K562 (cell line): ENCODE measurements around the gene FAM136A. TPM values are rescaled to one million over a fixed set of nuclear protein-coding genes. Genes with fewer than 3 reads are reported as not detected.
"Not testable (repeated sequence)": the region's sequence is repeated elsewhere in the genome, so short reads cannot be mapped to it uniquely, and the experiment has no call there.

ENCODE experiments used
- ATAC-seq: fragments of 200-7000 bp; cut with Tn5 transposase; 3 replicates; pipeline ENCODE4 v1.9.1; 2020; ENCODE audit warnings: moderate library complexity
- BruUV-seq: library from RNA; stranded (reverse); fragments of 400-500 nt; replicated peaks from 2 replicates; lab custom pipeline; 2021; lab: Mats Ljungman, UMichigan
- CTCF ChIA-PET: fragments of 300-600 bp; formaldehyde crosslinking; extraction: SDS; loops from one replicate; lab custom pipeline; 2021; ENCODE audit warnings: low intra/inter-chr PET ratio; lab: Yijun Ruan, JAX
- POLR2A ChIA-PET: fragments of 300-600, 350-650 bp; sonication (Branson Sonifier 250); formaldehyde crosslinking; extraction: SDS; loops from one replicate; lab custom pipeline; 2021; ENCODE audit warnings: antibody characterized with exemption, inconsistent platforms; lab: Yijun Ruan, JAX
- DNase-seq, 4 experiments: peaks; one replicate each; pipeline versions ENCODE4 v3.0.0 to v3.0.0-alpha.2; 2011 to 2018; ENCODE audit warnings: low spot score in 3 of 4, mixed read lengths in 3 of 4; ENCODE audit errors: extremely low read depth in 1 of 4
- FAIRE-seq: peaks from 2 replicates; lab custom pipeline; 2011; peaks lifted over from hg19 to GRCh38; lab: Jason Lieb, UNC
- H2AFZ ChIP-seq: 2 replicates; pipeline ENCODE4 v1.6.0; 2011; ENCODE audit warnings: low read depth, low read length, control low read depth, inconsistent platforms
- H3K27ac ChIP-seq: fragments of 200-600 bp; 3 replicates; pipeline ENCODE4 v1.8.0; 2011; ENCODE audit warnings: low read depth, mild to moderate bottlenecking, control low read depth, inconsistent platforms, low read length, moderate library complexity, mixed read lengths; ENCODE audit errors: extremely low read depth
- H3K27me3 ChIP-seq, 2 experiments: fragments of 300-600 bp in 1 of 2; 2 replicates in 1 of 2; 3 replicates in 1 of 2; pipeline versions ENCODE4 v1.6.0 to v1.8.0; 2011; ENCODE audit warnings: inconsistent platforms in 2 of 2, low read length in 2 of 2, mild to moderate bottlenecking in 1 of 2, mixed read lengths in 1 of 2, moderate library complexity in 1 of 2; ENCODE audit not compliant: control insufficient read depth in 2 of 2, insufficient read depth in 2 of 2
- H3K36me3 ChIP-seq: fragments of 300-600 bp; 3 replicates; pipeline ENCODE4 v1.8.0; 2011; ENCODE audit warnings: mild to moderate bottlenecking, low read length, inconsistent platforms; ENCODE audit not compliant: control insufficient read depth, insufficient read depth
- H3K4me1 ChIP-seq, 2 experiments: fragments of 200-600 bp in 1 of 2; replicated peaks in 1 of 2; 2 replicates in 1 of 2; 3 replicates in 1 of 2; pipeline versions ENCODE4 v1.5.1 to v1.8.0; 2011; ENCODE audit warnings: inconsistent platforms in 2 of 2, low read length in 2 of 2, mild to moderate bottlenecking in 1 of 2, mixed read lengths in 1 of 2, moderate library complexity in 1 of 2; ENCODE audit not compliant: control insufficient read depth in 2 of 2, insufficient read depth in 2 of 2
- H3K4me2 ChIP-seq: 2 replicates; pipeline ENCODE4 v1.6.1; 2011; ENCODE audit warnings: low read length, control low read depth, inconsistent platforms, mixed read lengths; ENCODE audit not compliant: insufficient read depth
- H3K4me3 ChIP-seq: fragments of 200-600 bp; sonication (generic), shearing (Covaris generic); 2 replicates; pipeline ENCODE4 v1.5.1; 2016; ENCODE audit warnings: control low read depth, inconsistent platforms
- H3K79me2 ChIP-seq: fragments of 200-600 bp; 3 replicates; pipeline ENCODE4 v1.8.0; 2011; ENCODE audit warnings: low read length, inconsistent platforms; ENCODE audit not compliant: control insufficient read depth, insufficient read depth
- H3K9ac ChIP-seq, 2 experiments: 2 replicates each; pipeline versions ENCODE4 v1.6.0 to v1.6.1; 2011; ENCODE audit warnings: low read depth in 2 of 2, low read length in 2 of 2, control low read depth in 1 of 2, inconsistent platforms in 1 of 2, mild to moderate bottlenecking in 1 of 2, mixed read lengths in 1 of 2; ENCODE audit not compliant: insufficient read depth in 1 of 2
- H3K9me1 ChIP-seq: one replicate; pipeline ENCODE4 v1.6.0; 2011; ENCODE audit warnings: inconsistent platforms, mild to moderate bottlenecking, low read length, moderate library complexity; ENCODE audit not compliant: control insufficient read depth, insufficient read depth
- H3K9me3 ChIP-seq: replicated peaks from 2 replicates; pipeline ENCODE4 v1.5.1; 2011; ENCODE audit warnings: low read depth, low read length, inconsistent platforms; ENCODE audit not compliant: control insufficient read depth, insufficient read depth
- H4K20me1 ChIP-seq: replicated peaks from 2 replicates; pipeline ENCODE4 v1.6.1; 2011; ENCODE audit warnings: low read length, inconsistent platforms, mixed read lengths; ENCODE audit not compliant: control insufficient read depth, insufficient read depth
- TFE3 ChIP-seq: fragments of 450-650 bp; formaldehyde crosslinking; IDR thresholded peaks from 2 replicates; pipeline ENCODE4 v1.4.0; 2020; ENCODE audit warnings: mild to moderate bottlenecking, mixed read lengths
- XRCC3 ChIP-seq: fragments of 450-650 bp; IDR thresholded peaks from 2 replicates; pipeline ENCODE4 v1.6.1; 2017; ENCODE audit warnings: mild to moderate bottlenecking, moderate library complexity
- WGBS: fragments of 100-300 bp; shearing (Covaris generic); methylation state at CpG from one replicate; pipeline ENCODE4 v1.1.6; 2016; ENCODE audit warnings: low coverage, mixed read lengths; ENCODE audit not compliant: insufficient coverage; ENCODE audit errors: missing lambda C conversion rate; 5-methylcytosine and 5-hydroxymethylcytosine counted together
- in situ Hi-C: fragments of 300-500 bp; cut with MboI; formaldehyde crosslinking; loops from 4 replicates; pipeline ENCODE4 v1.15.0; 2018; ENCODE audit warnings: inconsistent platforms, mixed read lengths
- intact Hi-C: fragments of 100-400 bp; cut with micrococcal nuclease; formaldehyde crosslinking; loops from 2 replicates; pipeline ENCODE4 v1.14.2; 2022
- polyA plus RNA-seq, 8 experiments: library from polyadenylated mRNA; depleted of rRNA in 4 of 8; stranded (reverse) in 5 of 8; unstranded in 3 of 8; fragments of >200 nt; fragmentation: Nextera tagmentation in 2 of 8; fragmentation: Illumina TruSeq in 1 of 8; extraction: Ambion mirVana in 2 of 8; extraction: Trizol in 1 of 8; gene quantifications; 2 replicates each; pipeline versions ENCODE4 v1.2.1 to v1.2.3, GENCODE V29; 2011 to 2014; ENCODE audit warnings: inconsistent platforms in 1 of 8, missing spikeins in 1 of 8
- total RNA-seq, 7 experiments: library from RNA; depleted of rRNA in 6 of 7; stranded (reverse); fragments of >200 nt in 6 of 7; fragmentation: Illumina TruSeq in 2 of 7; extraction: Trizol in 2 of 7; gene quantifications; 2 replicates each; pipeline versions ENCODE4 v1.2.1 to v1.2.3, GENCODE V29; 2011 to 2021; ENCODE audit warnings: low replicate concordance in 1 of 7

Gene FAM136A
- total and polyA plus RNA-seq, 9 of the 15 experiments (the other 6 are each of a cell fraction or from before 2014, with no cell fraction given): 89.0 to 151 (median 104) TPM

GRCh38 chr2:70270323-70270722 is 31.5 kb downstream of the FAM136A start:
- Histone ChIP-seq H3K36me3 (peaks cover 13% of the 10 kb centered on the region; the same call in 2 of the 3 replicates), H3K4me1 (no peaks in the 10 kb centered on the region), H3K27ac (no peak overlapping the region), H3K4me3 (no peak overlapping the region), H3K9ac (no peak overlapping the region), H4K20me1 (no peaks in the 10 kb centered on the region), H3K4me2 (no peak overlapping the region), H3K79me2 (no peaks in the 10 kb centered on the region), H3K9me1 (no peaks in the 10 kb centered on the region), H3K27me3 (no peaks in the 10 kb centered on the region), H3K9me3 (no peaks in the 10 kb centered on the region), H2AFZ (no peak overlapping the region)
- TF ChIP-seq XRCC3: no peak
- peak; percentile 70 for TF ChIP-seq TFE3 (CRISPR knock-in tag)
- CTCF ChIA-PET: no interaction called here
- intact Hi-C loops (no loop called here), in situ Hi-C loops (no loop called here)
- no peak for ATAC-seq
- whole genome bisulfite sequencing: 47% methylated on average over 3 of the region's 3 CpGs
- DNase-seq: no peak
- POLR2A ChIA-PET: interaction anchor here (1.0 to 1.7 kb wide), 6 partner anchors 8 to 23 kb away, joined by 3 to 7 read pairs (median 4); partner anchors contain the start of gene SNRPG
- BruUV-seq: no TSS peak
- no peak for FAIRE-seq

GRCh38 chr2:70269422-70270302 is 32.2 kb downstream of the FAM136A start:
- not testable (repeated sequence) for FAIRE-seq, H4K20me1 ChIP-seq

GRCh38 chr2:70266925-70267324 is 34.9 kb downstream of the FAM136A start:
- H3K9ac ChIP-seq, intact Hi-C loops, H3K27me3 ChIP-seq, CTCF ChIA-PET, H4K20me1 ChIP-seq, H3K4me3 ChIP-seq, BruUV-seq, ATAC-seq, DNase-seq, H3K4me2 ChIP-seq, H3K4me1 ChIP-seq, in situ Hi-C loops, FAIRE-seq, H3K9me1 ChIP-seq, H3K9me3 ChIP-seq, H3K79me2 ChIP-seq, POLR2A ChIA-PET, H2AFZ ChIP-seq, H3K27ac ChIP-seq: not testable (repeated sequence)
- peaks cover 13% of the 10 kb centered on the region; the same call in 2 of the 3 replicates for H3K36me3 ChIP-seq
- WGBS: 97% methylated on average over 6 of the region's 30 CpGs

More at GRCh38 chr2:70269422-70270302, 32.2 kb downstream of the FAM136A start:
- intact Hi-C loops, H3K4me1 ChIP-seq, H3K9me3 ChIP-seq, H3K9me1 ChIP-seq, ATAC-seq, H3K79me2 ChIP-seq, H3K27ac ChIP-seq, BruUV-seq, DNase-seq, H2AFZ ChIP-seq, H3K4me2 ChIP-seq, H3K4me3 ChIP-seq, CTCF ChIA-PET, H3K9ac ChIP-seq, H3K27me3 ChIP-seq, in situ Hi-C loops: not testable (repeated sequence)
- peaks cover 13% of the 10 kb centered on the region; the same call in 2 of the 3 replicates for H3K36me3 ChIP-seq
- POLR2A ChIA-PET: interaction anchor here (1.0 to 1.7 kb wide), 6 partner anchors 8 to 24 kb away, joined by 3 to 7 read pairs (median 4); partner anchors contain the start of gene SNRPG
- WGBS: 66% methylated on average over 15 of the region's 18 CpGs
